22Rv1 (cell line): ENCODE data around the gene NFASC.

Experiments used
- CTCF ChIP-seq: fragments of 450-650 bp; IDR thresholded peaks from 2 replicates; pipeline ENCODE4 v1.5.1; 2017; ENCODE audit warnings: mild to moderate bottlenecking
- ZFX ChIP-seq: fragments of 450-650 bp; IDR thresholded peaks from 2 replicates; pipeline ENCODE4 v1.6.1; 2017; ENCODE audit warnings: antibody characterized with exemption, borderline replicate concordance

GRCh38 chr1:205030896-205031295 is 160.2 kb downstream of the NFASC start:
- TF ChIP-seq CTCF (no peak), ZFX (no peak)
